Gastrocnemius medialis (tissue), 4 donors: ENCODE data around the gene ELL2. TPM values are rescaled to one million over a fixed set of nuclear protein-coding genes. Genes with fewer than 3 reads are reported as not detected.

ENCODE experiments used
- ATAC-seq, 2 donors: fragments of 150-250 bp; one replicate each; pipeline ENCODE4 v1.9.1; 2016
- DNase-seq, 2 donors: peaks; one replicate each; pipeline ENCODE4 v3.0.0-alpha.2; 2019
- H3K27ac ChIP-seq, 4 donors: fragments of 200-600 bp; sonication (generic); 1 replicate in 1 of 4; 2 replicates in 3 of 4; pipeline ENCODE4 v1.5.1; 2016 to 2018; ENCODE audit warnings: mild to moderate bottlenecking in 2 of 4, moderate library complexity in 1 of 4
- H3K27me3 ChIP-seq, 3 donors: fragments of 200-600 bp; sonication (generic) in 2 of 3; 1 replicate in 1 of 3; 2 replicates in 2 of 3; pipeline versions ENCODE4 v1.5.1 to v1.6.0; 2016 to 2019; ENCODE audit warnings: mild to moderate bottlenecking in 1 of 3, moderate library complexity in 1 of 3
- H3K36me3 ChIP-seq, 2 donors: fragments of 200-600 bp; sonication (generic) in 1 of 2; one replicate each; pipeline ENCODE4 v1.5.1; 2017 to 2018
- H3K4me1 ChIP-seq, 2 donors: fragments of 200-600 bp; sonication (generic) in 1 of 2; one replicate each; pipeline ENCODE4 v1.5.1; 2016 to 2017; ENCODE audit warnings: mild to moderate bottlenecking in 2 of 2
- H3K4me3 ChIP-seq, 4 donors: fragments of 200-600 bp; sonication (generic) in 3 of 4; 1 replicate in 1 of 4; 2 replicates in 3 of 4; pipeline ENCODE4 v1.5.1; 2016 to 2019; ENCODE audit warnings: mild to moderate bottlenecking in 2 of 4
- H3K9me3 ChIP-seq, 3 donors: fragments of 200-600 bp; sonication (generic) in 2 of 3; 1 replicate in 1 of 3; 2 replicates in 2 of 3; pipeline ENCODE4 v1.5.1; 2016 to 2019
- POLR2A ChIP-seq, 2 donors: fragments of 450-650 bp; IDR thresholded peaks; one replicate each; pipeline ENCODE4 v1.6.1; 2017; ENCODE audit warnings: antibody characterized with exemption in 2 of 2, mild to moderate bottlenecking in 2 of 2, moderate library complexity in 2 of 2
- in situ Hi-C, 4 donors: fragments of 200-750 bp; cut with MboI; loops; one replicate each; pipeline versions ENCODE4 v1.15.0 to v1.8.0; 2017; ENCODE audit warnings: low sequenced_read_pairs in 4 of 4
- intact Hi-C: fragments of 100-400 bp; cut with DNase I; formaldehyde crosslinking; loops from one replicate; pipeline ENCODE4 v1.15.1; 2023; ENCODE audit warnings: low total_unique reads
- total RNA-seq, 4 donors: library from RNA; depleted of rRNA; stranded (reverse); fragments of >200 nt; gene quantifications; one replicate each; pipeline versions ENCODE4 v1.1.0 to v1.2.3, GENCODE V29; 2016
- TF ChIP-seq, protein P1 (sequence below), 5 experiments: fragments of 450-650 bp in 3 of 5; fragments of 200-600 bp in 2 of 5; sonication (generic) in 2 of 5; IDR thresholded peaks in 4 of 5; conservative IDR thresholded peaks in 1 of 5; 1 replicate in 4 of 5; 2 replicates in 1 of 5; pipeline ENCODE4 v1.5.1; 2016 to 2019; ENCODE audit warnings: antibody characterized with exemption in 5 of 5, mild to moderate bottlenecking in 3 of 5, moderate library complexity in 3 of 5

Gene ELL2
- total RNA-seq, 4 donors from 2014 or later, result 35.2 to 64.5 (median 42.9) TPM

GRCh38 chr5:95948631-95949030 lies 13.0 kb downstream of the ELL2 start:
- intact Hi-C loops, result no loop called here
- Histone ChIP-seq H3K27ac (no peak overlapping the region), H3K27me3 (no peaks in the 10 kb centered on the region), H3K36me3 (no peaks in the 10 kb centered on the region), H3K9me3 (no peaks in the 10 kb centered on the region), H3K4me3 (no peak overlapping the region), H3K4me1 (peaks cover 9 to 12% of the 10 kb centered on the region in 2 donors)
- DNase-seq (no peak), ATAC-seq (no peak)
- in situ Hi-C loops, result no loop called here
- TF ChIP-seq POLR2A (IDR thresholded peaks at IDR 0.05), result no peak
- TF ChIP-seq, protein P1, sequence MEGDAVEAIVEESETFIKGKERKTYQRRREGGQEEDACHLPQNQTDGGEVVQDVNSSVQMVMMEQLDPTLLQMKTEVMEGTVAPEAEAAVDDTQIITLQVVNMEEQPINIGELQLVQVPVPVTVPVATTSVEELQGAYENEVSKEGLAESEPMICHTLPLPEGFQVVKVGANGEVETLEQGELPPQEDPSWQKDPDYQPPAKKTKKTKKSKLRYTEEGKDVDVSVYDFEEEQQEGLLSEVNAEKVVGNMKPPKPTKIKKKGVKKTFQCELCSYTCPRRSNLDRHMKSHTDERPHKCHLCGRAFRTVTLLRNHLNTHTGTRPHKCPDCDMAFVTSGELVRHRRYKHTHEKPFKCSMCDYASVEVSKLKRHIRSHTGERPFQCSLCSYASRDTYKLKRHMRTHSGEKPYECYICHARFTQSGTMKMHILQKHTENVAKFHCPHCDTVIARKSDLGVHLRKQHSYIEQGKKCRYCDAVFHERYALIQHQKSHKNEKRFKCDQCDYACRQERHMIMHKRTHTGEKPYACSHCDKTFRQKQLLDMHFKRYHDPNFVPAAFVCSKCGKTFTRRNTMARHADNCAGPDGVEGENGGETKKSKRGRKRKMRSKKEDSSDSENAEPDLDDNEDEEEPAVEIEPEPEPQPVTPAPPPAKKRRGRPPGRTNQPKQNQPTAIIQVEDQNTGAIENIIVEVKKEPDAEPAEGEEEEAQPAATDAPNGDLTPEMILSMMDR (IDR thresholded peaks at IDR 0.05 in 4 of 5, conservative IDR thresholded peaks at IDR 0.05 in 1 of 5), result no peak

GRCh38 chr5:95946451-95946850 lies 15.2 kb downstream of the ELL2 start:
- Histone ChIP-seq H3K36me3 (peaks cover 0 to 6% of the 10 kb centered on the region in 2 donors), H3K4me1 (peaks cover 12 to 13% of the 10 kb centered on the region in 2 donors), H3K27me3 (no peaks in the 10 kb centered on the region), H3K4me3 (no peak overlapping the region), H3K27ac (no peak overlapping the region), H3K9me3 (no peaks in the 10 kb centered on the region)
- TF ChIP-seq, protein P1 (IDR thresholded peaks at IDR 0.05 in 4 of 5, conservative IDR thresholded peaks at IDR 0.05 in 1 of 5), result no peak
- TF ChIP-seq POLR2A (IDR thresholded peaks at IDR 0.05), result no peak
- in situ Hi-C loops (no loop called here), intact Hi-C loops (no loop called here)
- no peak for ATAC-seq
- DNase-seq, result no peak

GRCh38 chr5:95942968-95943367 lies 18.7 kb downstream of the ELL2 start:
- H3K36me3 ChIP-seq, result peaks cover 0 to 6% of the 10 kb centered on the region in 2 donors
- H3K27ac ChIP-seq, result no peak overlapping the region
- H3K27me3 ChIP-seq, result no peaks in the 10 kb centered on the region
- no peak for DNase-seq
- H3K4me1 ChIP-seq, result peaks cover 9 to 14% of the 10 kb centered on the region in 2 donors
- intact Hi-C loops (no loop called here), in situ Hi-C loops (no loop called here)
- H3K4me3 ChIP-seq, result no peak overlapping the region
- no peak for TF ChIP-seq POLR2A (IDR thresholded peaks at IDR 0.05)
- TF ChIP-seq, protein P1 (IDR thresholded peaks at IDR 0.05 in 4 of 5, conservative IDR thresholded peaks at IDR 0.05 in 1 of 5), result no peak
- no peaks in the 10 kb centered on the region for H3K9me3 ChIP-seq
- no peak for ATAC-seq

DNA sequence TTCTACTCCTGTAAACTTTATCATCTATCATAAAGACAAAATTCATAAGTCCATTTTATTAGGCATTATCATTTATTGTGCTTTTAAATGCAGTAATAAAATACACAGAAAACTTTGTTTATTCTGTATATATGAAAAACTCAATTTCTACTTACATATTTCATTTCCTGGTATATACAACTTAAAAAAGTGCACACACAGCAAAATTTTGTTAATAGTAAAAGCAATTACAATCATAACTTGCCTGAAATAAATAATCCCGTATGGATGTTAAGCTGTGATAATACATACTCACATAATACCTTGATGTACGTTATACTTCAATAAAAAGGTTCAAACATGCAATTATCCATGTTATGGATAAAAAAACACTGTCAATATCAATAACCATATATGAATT lies 19.2 kb downstream of the ELL2 start:
- H3K36me3 ChIP-seq, result peaks cover 0 to 6% of the 10 kb centered on the region in 2 donors
- no peaks in the 10 kb centered on the region for H3K27me3 ChIP-seq
- in situ Hi-C loops (no loop called here), intact Hi-C loops (no loop called here)
- no peak for TF ChIP-seq POLR2A (IDR thresholded peaks at IDR 0.05)
- TF ChIP-seq, protein P1 (IDR thresholded peaks at IDR 0.05 in 4 of 5, conservative IDR thresholded peaks at IDR 0.05 in 1 of 5), result no peak
- DNase-seq, result no peak
- peaks cover 9 to 14% of the 10 kb centered on the region in 2 donors for H3K4me1 ChIP-seq
- H3K9me3 ChIP-seq, result no peaks in the 10 kb centered on the region
- H3K27ac ChIP-seq, result no peak overlapping the region
- no peak for ATAC-seq
- H3K4me3 ChIP-seq, result no peak overlapping the region

GRCh38 chr5:95941756-95942155 lies 19.9 kb downstream of the ELL2 start:
- no peak for ATAC-seq
- TF ChIP-seq POLR2A (IDR thresholded peaks at IDR 0.05), result no peak
- TF ChIP-seq, protein P1 (IDR thresholded peaks at IDR 0.05 in 4 of 5, conservative IDR thresholded peaks at IDR 0.05 in 1 of 5), result no peak
- H3K4me3 ChIP-seq, result no peak overlapping the region
- H3K27me3 ChIP-seq, result no peaks in the 10 kb centered on the region
- H3K27ac ChIP-seq, result no peak overlapping the region
- peaks cover 0 to 6% of the 10 kb centered on the region in 2 donors for H3K36me3 ChIP-seq
- H3K4me1 ChIP-seq, result peaks cover 9 to 10% of the 10 kb centered on the region in 2 donors
- no peaks in the 10 kb centered on the region for H3K9me3 ChIP-seq
- intact Hi-C loops, result no loop called here
- in situ Hi-C loops, result no loop called here
- DNase-seq, result no peak
